ENCODE measurements around the gene IQGAP2.

Gene IQGAP2

DNA sequence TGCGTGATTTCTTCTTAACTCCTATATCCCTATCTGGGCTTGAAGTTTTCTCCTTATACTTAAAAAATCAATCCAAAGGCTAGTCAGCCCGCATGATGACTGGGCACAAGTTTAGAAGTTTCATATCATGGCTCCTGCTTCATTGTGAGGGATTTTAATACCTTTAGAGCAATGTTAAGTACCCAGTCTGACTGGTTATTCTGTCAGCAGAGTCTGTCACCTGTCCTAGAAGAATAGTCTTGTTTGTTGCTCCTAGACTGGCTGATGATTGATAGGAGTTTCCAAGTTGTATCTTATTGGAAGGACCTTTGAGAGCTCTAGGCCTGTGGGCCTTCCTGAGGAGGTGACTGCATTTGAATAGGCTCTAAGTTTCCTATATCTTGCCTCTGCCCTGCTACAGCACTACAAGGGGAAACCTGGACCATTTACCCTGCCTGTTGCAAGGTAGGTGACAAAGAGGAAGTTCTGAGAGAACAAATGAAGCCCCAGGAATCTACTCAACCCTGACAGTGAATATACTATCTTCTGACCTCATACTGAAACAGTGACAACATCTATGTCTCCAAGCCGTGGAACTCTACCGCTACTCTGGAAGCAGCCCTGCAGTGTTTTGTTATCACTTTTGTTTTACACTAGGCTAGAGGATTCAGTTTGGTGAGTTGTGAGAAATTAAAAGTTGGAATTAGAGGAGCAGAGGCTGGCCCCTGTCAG is 153.6 kb downstream of the IQGAP2 start:
- no peak overlapping the region for H3K27ac ChIP-seq (ENCODE audit: low read depth, low read length)
- no peaks in the 10 kb centered on the region for H3K9me2 ChIP-seq (replicated peaks; ENCODE audit: control insufficient read depth, low read length)
- no peaks in the 10 kb centered on the region for H3K36me3 ChIP-seq (ENCODE audit: control insufficient read depth, low read length)
- H3K4me3 ChIP-seq (ENCODE audit: low read length): no peak overlapping the region
- no peaks in the 10 kb centered on the region for H3F3A ChIP-seq (ENCODE audit: control insufficient read depth, insufficient read depth)
- H3K27me3 ChIP-seq (ENCODE audit: control insufficient read depth, low read length): no peaks in the 10 kb centered on the region
- TF ChIP-seq EZH2phosphoT487 (IDR thresholded peaks at IDR 0.05; ENCODE audit: borderline replicate concordance, low read length): no peak
- TF ChIP-seq CTCF (IDR thresholded peaks at IDR 0.05; ENCODE audit: low read depth, low read length, poor library complexity, severe bottlenecking): no peak
- no peaks in the 10 kb centered on the region for H4K20me1 ChIP-seq (ENCODE audit: control insufficient read depth, insufficient read depth, low read depth, low read length)
- H3K79me2 ChIP-seq (ENCODE audit: control insufficient read depth, low read length): no peaks in the 10 kb centered on the region
- H3K9me3 ChIP-seq (ENCODE audit: control insufficient read depth, insufficient read depth, low read length): no peaks in the 10 kb centered on the region
- H3K4me1 ChIP-seq (ENCODE audit: control insufficient read depth, low read length): peaks cover 21% of the 10 kb centered on the region
- peak overlapping the region; percentile 9 for H3K4me2 ChIP-seq (ENCODE audit: low read length)

GRCh38 chr5:76560952-76561891 is 158.1 kb downstream of the IQGAP2 start:
- Histone ChIP-seq H3K27ac (ENCODE audit: low read depth, low read length) (no peak overlapping the region), H3F3A (ENCODE audit: control insufficient read depth, insufficient read depth) (no peaks in the 10 kb centered on the region), H3K79me2 (ENCODE audit: control insufficient read depth, low read length) (no peaks in the 10 kb centered on the region), H3K4me2 (ENCODE audit: low read length) (no peak overlapping the region), H4K20me1 (ENCODE audit: control insufficient read depth, insufficient read depth, low read depth, low read length) (no peaks in the 10 kb centered on the region), H3K36me3 (ENCODE audit: control insufficient read depth, low read length) (no peaks in the 10 kb centered on the region), H3K27me3 (ENCODE audit: control insufficient read depth, low read length) (no peaks in the 10 kb centered on the region), H3K9me2 (replicated peaks; ENCODE audit: control insufficient read depth, low read length) (no peaks in the 10 kb centered on the region), H3K4me1 (ENCODE audit: control insufficient read depth, low read length) (peaks cover 11% of the 10 kb centered on the region), H3K4me3 (ENCODE audit: low read length) (no peak overlapping the region), H3K9me3 (ENCODE audit: control insufficient read depth, insufficient read depth, low read length) (no peaks in the 10 kb centered on the region)
- TF ChIP-seq EZH2phosphoT487 (IDR thresholded peaks at IDR 0.05; ENCODE audit: borderline replicate concordance, low read length): no peak
- no peak for TF ChIP-seq CTCF (IDR thresholded peaks at IDR 0.05; ENCODE audit: low read depth, low read length, poor library complexity, severe bottlenecking)

DNA sequence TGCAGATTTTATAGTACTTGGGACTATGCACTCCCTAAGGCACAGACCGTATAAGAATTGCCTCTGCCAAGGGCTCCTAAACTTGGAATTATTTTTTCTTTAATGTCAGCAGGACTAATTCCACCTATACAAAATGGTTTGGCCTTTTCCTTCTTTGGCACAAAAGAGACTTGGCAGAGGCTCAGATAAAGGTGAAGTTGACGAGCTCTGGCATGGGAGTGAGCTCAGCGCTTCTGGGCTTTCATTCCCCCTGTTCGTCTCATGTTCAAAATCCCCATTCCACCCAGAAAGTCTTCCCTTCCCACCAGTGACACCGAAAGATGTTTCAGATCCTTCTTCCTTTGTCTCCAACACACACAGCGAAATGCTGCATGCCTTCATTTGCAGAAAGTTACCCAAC is 158.9 kb downstream of the IQGAP2 start:
- Histone ChIP-seq H4K20me1 (ENCODE audit: control insufficient read depth, insufficient read depth, low read depth, low read length) (no peaks in the 10 kb centered on the region), H3K36me3 (ENCODE audit: control insufficient read depth, low read length) (no peaks in the 10 kb centered on the region), H3K9me2 (replicated peaks; ENCODE audit: control insufficient read depth, low read length) (no peaks in the 10 kb centered on the region), H3K27me3 (ENCODE audit: control insufficient read depth, low read length) (no peaks in the 10 kb centered on the region), H3K4me1 (ENCODE audit: control insufficient read depth, low read length) (peaks cover 4% of the 10 kb centered on the region), H3K79me2 (ENCODE audit: control insufficient read depth, low read length) (no peaks in the 10 kb centered on the region), H3K27ac (ENCODE audit: low read depth, low read length) (no peak overlapping the region), H3K4me2 (ENCODE audit: low read length) (no peak overlapping the region), H3F3A (ENCODE audit: control insufficient read depth, insufficient read depth) (no peaks in the 10 kb centered on the region), H3K9me3 (ENCODE audit: control insufficient read depth, insufficient read depth, low read length) (no peaks in the 10 kb centered on the region), H3K4me3 (ENCODE audit: low read length) (no peak overlapping the region)
- TF ChIP-seq EZH2phosphoT487 (IDR thresholded peaks at IDR 0.05; ENCODE audit: borderline replicate concordance, low read length) (no peak), CTCF (IDR thresholded peaks at IDR 0.05; ENCODE audit: low read depth, low read length, poor library complexity, severe bottlenecking) (no peak)

Measured in DOHH2 (cell line).